Muscle of leg (tissue), 11 donors: Measurements from ENCODE around the gene EPGN. TPM values are rescaled to one million over a fixed set of nuclear protein-coding genes. Genes with fewer than 3 reads are reported as not detected.
A peak's percentile ranks its signal among the peaks of the same experiment; 100 is the strongest.

Experiments used
- DNase-seq: peaks from one replicate; pipeline ENCODE4 v3.0.0; 2013
- H3K27ac ChIP-seq: one replicate; pipeline ENCODE4 v1.5.1; 2013; ENCODE audit warnings: mild to moderate bottlenecking, low read length, control low read depth
- H3K27me3 ChIP-seq: one replicate; pipeline ENCODE4 v1.6.1; 2013; ENCODE audit warnings: low read length; ENCODE audit not compliant: control insufficient read depth, insufficient read depth
- H3K36me3 ChIP-seq: one replicate; pipeline ENCODE4 v1.6.1; 2013; ENCODE audit warnings: low read length; ENCODE audit not compliant: control insufficient read depth, insufficient read depth
- H3K4me1 ChIP-seq: one replicate; pipeline ENCODE4 v1.6.1; 2013; ENCODE audit warnings: low read length; ENCODE audit not compliant: control insufficient read depth, insufficient read depth
- H3K4me3 ChIP-seq: one replicate; pipeline ENCODE4 v1.5.1; 2013; ENCODE audit warnings: low read length, control low read depth
- H3K9me3 ChIP-seq: replicated peaks from 2 replicates; pipeline ENCODE4 v1.6.1; 2013; ENCODE audit warnings: low read depth, low read length; ENCODE audit not compliant: control insufficient read depth
- WGBS: methylation state at CpG from one replicate; pipeline ENCODE4 v1.1.5; 2013; ENCODE audit warnings: missing lambda C conversion rate; ENCODE audit not compliant: insufficient coverage; 5-methylcytosine and 5-hydroxymethylcytosine counted together
- polyA plus RNA-seq, 8 donors: library from polyadenylated mRNA; unstranded; fragments of 120-200 nt; gene quantifications; one replicate each; pipeline versions ENCODE4 v1.2.1 to v1.2.3, GENCODE V29; 2013; ENCODE audit warnings: inconsistent platforms in 1 of 8, low replicate concordance in 1 of 8; ENCODE audit not compliant: insufficient read length in 8 of 8, insufficient read depth in 1 of 8
- total RNA-seq: library from RNA; stranded (reverse); fragments of 120-200 nt; gene quantifications from one replicate; pipeline ENCODE4 v1.2.4, GENCODE V29; 2013

EPGN gene
- total and polyA plus RNA-seq, 9 donors: 0.17 to 2.7 (median 0.25) TPM; not detected in 3

GRCh38 chr4:74320559-74321118, 12.4 kb downstream of the EPGN start:
- DNase-seq: peak; percentile 31
- Histone ChIP-seq H3K9me3 (no peaks in the 10 kb centered on the region), H3K27me3 (no peaks in the 10 kb centered on the region), H3K4me1 (no peaks in the 10 kb centered on the region), H3K4me3 (no peak overlapping the region), H3K36me3 (no peaks in the 10 kb centered on the region), H3K27ac (no peak overlapping the region)
- 25% methylated on average over 3 of the region's 4 CpGs for WGBS

GRCh38 chr4:74322301-74322700, 14.0 kb downstream of the EPGN start:
- WGBS: no CpG with 5 or more reads among the region's 3 CpGs
- H3K4me1 ChIP-seq: no peaks in the 10 kb centered on the region
- H3K27ac ChIP-seq: no peak overlapping the region
- no peaks in the 10 kb centered on the region for H3K27me3 ChIP-seq
- no peak overlapping the region for H3K4me3 ChIP-seq
- no peaks in the 10 kb centered on the region for H3K9me3 ChIP-seq
- H3K36me3 ChIP-seq: no peaks in the 10 kb centered on the region
- no peak for DNase-seq

GRCh38 chr4:74323663-74324062, 15.4 kb downstream of the EPGN start:
- no peaks in the 10 kb centered on the region for H3K27me3 ChIP-seq
- DNase-seq: no peak
- no peaks in the 10 kb centered on the region for H3K36me3 ChIP-seq
- no peak overlapping the region for H3K27ac ChIP-seq
- no peaks in the 10 kb centered on the region for H3K4me1 ChIP-seq
- WGBS: 90% methylated on average over 2 of the region's 4 CpGs
- H3K9me3 ChIP-seq: no peaks in the 10 kb centered on the region
- no peak overlapping the region for H3K4me3 ChIP-seq

GRCh38 chr4:74324262-74324661, 16.0 kb downstream of the EPGN start:
- WGBS: no CpG with 5 or more reads among the region's 3 CpGs
- H3K27me3 ChIP-seq: no peaks in the 10 kb centered on the region

GRCh38 chr4:74325886-74326285, 17.6 kb downstream of the EPGN start:
- H3K4me3 ChIP-seq: no peak overlapping the region
- no peaks in the 10 kb centered on the region for H3K36me3 ChIP-seq
- H3K4me1 ChIP-seq: no peaks in the 10 kb centered on the region
- no peak for DNase-seq
- no peaks in the 10 kb centered on the region for H3K27me3 ChIP-seq
- no peak overlapping the region for H3K27ac ChIP-seq
- no peaks in the 10 kb centered on the region for H3K9me3 ChIP-seq
- WGBS: no CpG with 5 or more reads among the region's 2 CpGs

More at GRCh38 chr4:74324262-74324661, 16.0 kb downstream of the EPGN start:
- no peak for DNase-seq
- Histone ChIP-seq H3K9me3 (no peaks in the 10 kb centered on the region), H3K27ac (no peak overlapping the region), H3K4me1 (no peaks in the 10 kb centered on the region), H3K4me3 (no peak overlapping the region), H3K36me3 (no peaks in the 10 kb centered on the region)

GRCh38 chr4:74327762-74328161, 19.5 kb downstream of the EPGN start:
- DNase-seq: no peak

GRCh38 chr4:74328501-74328900, 20.2 kb downstream of the EPGN start:
- Histone ChIP-seq H3K36me3 (no peaks in the 10 kb centered on the region), H3K27ac (no peak overlapping the region), H3K4me1 (no peaks in the 10 kb centered on the region), H3K9me3 (no peaks in the 10 kb centered on the region), H3K4me3 (no peak overlapping the region), H3K27me3 (no peaks in the 10 kb centered on the region)
- WGBS: no CpG with 5 or more reads among the region's 1 CpG
- DNase-seq: no peak

More at GRCh38 chr4:74327762-74328161, 19.5 kb downstream of the EPGN start:
- no peaks in the 10 kb centered on the region for H3K36me3 ChIP-seq
- no peaks in the 10 kb centered on the region for H3K27me3 ChIP-seq
- WGBS: no CpG with 5 or more reads among the region's 3 CpGs
- no peak overlapping the region for H3K4me3 ChIP-seq
- H3K4me1 ChIP-seq: no peaks in the 10 kb centered on the region
- no peaks in the 10 kb centered on the region for H3K9me3 ChIP-seq
- no peak overlapping the region for H3K27ac ChIP-seq

- no peak overlapping the region for H3K4me3 ChIP-seq
- H3K36me3 ChIP-seq: no peaks in the 10 kb centered on the region
- DNase-seq: no peak
- no peaks in the 10 kb centered on the region for H3K27me3 ChIP-seq
- H3K4me1 ChIP-seq: no peaks in the 10 kb centered on the region
- H3K9me3 ChIP-seq: no peaks in the 10 kb centered on the region
- H3K27ac ChIP-seq: no peak overlapping the region
These were observed 21.0 kb downstream of the EPGN start for GRCh38 chr4:74329307-74329706.

GRCh38 chr4:74330295-74330750, 22.1 kb downstream of the EPGN start:
- Histone ChIP-seq H3K4me3 (no peak overlapping the region), H3K27ac (no peak overlapping the region), H3K9me3 (no peaks in the 10 kb centered on the region), H3K4me1 (no peaks in the 10 kb centered on the region), H3K27me3 (no peaks in the 10 kb centered on the region), H3K36me3 (no peaks in the 10 kb centered on the region)
- WGBS: no CpG with 5 or more reads among the region's 9 CpGs
- DNase-seq: no peak

- Histone ChIP-seq H3K4me3 (no peak overlapping the region), H3K9me3 (no peaks in the 10 kb centered on the region), H3K27me3 (no peaks in the 10 kb centered on the region), H3K4me1 (no peaks in the 10 kb centered on the region), H3K27ac (no peak overlapping the region), H3K36me3 (no peaks in the 10 kb centered on the region)
- no peak for DNase-seq
- no CpG with 5 or more reads among the region's 2 CpGs for WGBS
These were observed 23.0 kb downstream of the EPGN start for GRCh38 chr4:74331252-74331651.

GRCh38 chr4:74331944-74332343, 23.7 kb downstream of the EPGN start:
- Histone ChIP-seq H3K27ac (no peak overlapping the region), H3K27me3 (no peaks in the 10 kb centered on the region), H3K4me1 (no peaks in the 10 kb centered on the region), H3K4me3 (no peak overlapping the region), H3K9me3 (no peaks in the 10 kb centered on the region), H3K36me3 (no peaks in the 10 kb centered on the region)
- no peak for DNase-seq
